Gastroesophageal sphincter (tissue), 3 donors: ENCODE results near the gene UBE2L6.

Source experiments
- CTCF ChIP-seq, 4 experiments: fragments of 200-600 bp in 2 of 4; fragments of 450-650 bp in 2 of 4; sonication (generic) in 1 of 4; IDR thresholded peaks; one replicate each; pipeline ENCODE4 v1.5.1; 2017 to 2019; ENCODE audit warnings: antibody characterized with exemption in 4 of 4, mild to moderate bottlenecking in 2 of 4, moderate library complexity in 2 of 4
- EP300 ChIP-seq: sonication (generic); formaldehyde crosslinking; IDR thresholded peaks from one replicate; pipeline ENCODE4 v1.6.1; 2017; ENCODE audit warnings: antibody characterized with exemption, mild to moderate bottlenecking
- POLR2A ChIP-seq, 2 donors: fragments of 450-650 bp; IDR thresholded peaks; one replicate each; pipeline ENCODE4 v1.6.1; 2017; ENCODE audit warnings: antibody characterized with exemption in 2 of 2, mild to moderate bottlenecking in 2 of 2, moderate library complexity in 1 of 2
- POLR2AphosphoS5 ChIP-seq: sonication (generic); formaldehyde crosslinking; IDR thresholded peaks from one replicate; pipeline ENCODE4 v1.6.1; 2017; ENCODE audit warnings: antibody characterized with exemption

GRCh38 chr11:57566005-57566904 is 1.2 kb downstream of the UBE2L6 start:
- TF ChIP-seq CTCF (IDR thresholded peaks at IDR 0.05) (no peak), POLR2A (IDR thresholded peaks at IDR 0.05) (no peak), EP300 (no peak), POLR2AphosphoS5 (peak; percentile 55)
